ENCODE results near the gene MLANA. TPM values are rescaled to one million over a fixed set of nuclear protein-coding genes. Genes with fewer than 3 reads are reported as not detected.

Gene MLANA
- total and polyA plus RNA-seq, 2 donors (not counting 1 experiment from before 2014, with no cell fraction given) = not detected

- H3K4me2 ChIP-seq (ENCODE audit: extremely low read depth, insufficient read depth, low read length) = no peak overlapping the region
- TF ChIP-seq EZH2 (IDR thresholded peaks at IDR 0.05; ENCODE audit: low read length, missing control alignments) = no peak
- TF ChIP-seq CTCF (conservative IDR thresholded peaks at IDR 0.05 in 1 of 2, IDR thresholded peaks at IDR 0.05 in 1 of 2; ENCODE audit: low read depth in 1 of 2, low read length in 2 of 2) = no peak
- no peak overlapping the region for H3K9ac ChIP-seq (ENCODE audit: insufficient read depth, low read length)
- H3K36me3 ChIP-seq (ENCODE audit: control insufficient read depth, insufficient read depth, low read length) = no peaks in the 10 kb centered on the region
- H3K4me1 ChIP-seq (ENCODE audit: control insufficient read depth, extremely low read depth, insufficient read depth, low read length) = no peaks in the 10 kb centered on the region
- H4K20me1 ChIP-seq (ENCODE audit: control insufficient read depth, extremely low read depth, insufficient read depth, low read length) = no peaks in the 10 kb centered on the region
- H3K9me3 ChIP-seq (ENCODE audit: control insufficient read depth, insufficient read depth, low read depth, low read length) = no peaks in the 10 kb centered on the region
- H2AFZ ChIP-seq (ENCODE audit: low read length) = no peak overlapping the region
- H3K79me2 ChIP-seq (ENCODE audit: control insufficient read depth, insufficient read depth, low read length) = no peaks in the 10 kb centered on the region
- peak in 1 of 2 donors; percentile 2 for DNase-seq (ENCODE audit: low read depth in 2 of 2)
- no peak overlapping the region for H3K4me3 ChIP-seq (replicated peaks in 1 of 4; ENCODE audit: control extremely low read depth in 1 of 4, insufficient read depth in 1 of 4, low read depth in 3 of 4, low read length in 4 of 4)
- no peaks in the 10 kb centered on the region for H3K27me3 ChIP-seq (ENCODE audit: control insufficient read depth, insufficient read depth, low read length)
- H3K27ac ChIP-seq (ENCODE audit: insufficient read depth, low read length) = no peak overlapping the region
Observed at GRCh38 chr9:5884191-5884590, 6.5 kb upstream of the MLANA start.

- Histone ChIP-seq H3K4me1 (ENCODE audit: control insufficient read depth, extremely low read depth, insufficient read depth, low read length) (no peaks in the 10 kb centered on the region), H2AFZ (ENCODE audit: low read length) (no peak overlapping the region), H4K20me1 (ENCODE audit: control insufficient read depth, extremely low read depth, insufficient read depth, low read length) (no peaks in the 10 kb centered on the region), H3K4me3 (replicated peaks in 1 of 4; ENCODE audit: control extremely low read depth in 1 of 4, insufficient read depth in 1 of 4, low read depth in 3 of 4, low read length in 4 of 4) (no peak overlapping the region), H3K36me3 (ENCODE audit: control insufficient read depth, insufficient read depth, low read length) (no peaks in the 10 kb centered on the region), H3K79me2 (ENCODE audit: control insufficient read depth, insufficient read depth, low read length) (no peaks in the 10 kb centered on the region), H3K4me2 (ENCODE audit: extremely low read depth, insufficient read depth, low read length) (no peak overlapping the region), H3K27ac (ENCODE audit: insufficient read depth, low read length) (no peak overlapping the region), H3K9ac (ENCODE audit: insufficient read depth, low read length) (no peak overlapping the region), H3K27me3 (ENCODE audit: control insufficient read depth, insufficient read depth, low read length) (no peaks in the 10 kb centered on the region), H3K9me3 (ENCODE audit: control insufficient read depth, insufficient read depth, low read depth, low read length) (no peaks in the 10 kb centered on the region)
- DNase-seq (ENCODE audit: low read depth in 2 of 2) = peak; percentile 48 to 65
- no peak for TF ChIP-seq EZH2 (IDR thresholded peaks at IDR 0.05; ENCODE audit: low read length, missing control alignments)
- TF ChIP-seq CTCF (conservative IDR thresholded peaks at IDR 0.05 in 1 of 2, IDR thresholded peaks at IDR 0.05 in 1 of 2; ENCODE audit: low read depth in 1 of 2, low read length in 2 of 2) = peak; percentile 94 to 98
Observed at GRCh38 chr9:5886114-5886939, 4.4 kb upstream of the MLANA start.

GRCh38 chr9:5892456-5893133 is 1.9 kb downstream of the MLANA start:
- Histone ChIP-seq H4K20me1 (ENCODE audit: control insufficient read depth, extremely low read depth, insufficient read depth, low read length) (no peaks in the 10 kb centered on the region), H3K36me3 (ENCODE audit: control insufficient read depth, insufficient read depth, low read length) (no peaks in the 10 kb centered on the region), H3K79me2 (ENCODE audit: control insufficient read depth, insufficient read depth, low read length) (no peaks in the 10 kb centered on the region), H3K9ac (ENCODE audit: insufficient read depth, low read length) (no peak overlapping the region), H3K4me1 (ENCODE audit: control insufficient read depth, extremely low read depth, insufficient read depth, low read length) (no peaks in the 10 kb centered on the region), H3K27me3 (ENCODE audit: control insufficient read depth, insufficient read depth, low read length) (no peaks in the 10 kb centered on the region), H3K4me3 (replicated peaks in 1 of 4; ENCODE audit: control extremely low read depth in 1 of 4, insufficient read depth in 1 of 4, low read depth in 3 of 4, low read length in 4 of 4) (no peak overlapping the region), H3K9me3 (ENCODE audit: control insufficient read depth, insufficient read depth, low read depth, low read length) (no peaks in the 10 kb centered on the region), H3K27ac (ENCODE audit: insufficient read depth, low read length) (no peak overlapping the region), H2AFZ (ENCODE audit: low read length) (no peak overlapping the region), H3K4me2 (ENCODE audit: extremely low read depth, insufficient read depth, low read length) (no peak overlapping the region)
- TF ChIP-seq EZH2 (IDR thresholded peaks at IDR 0.05; ENCODE audit: low read length, missing control alignments) (no peak), CTCF (conservative IDR thresholded peaks at IDR 0.05 in 1 of 2, IDR thresholded peaks at IDR 0.05 in 1 of 2; ENCODE audit: low read depth in 1 of 2, low read length in 2 of 2) (no peak)
- DNase-seq (ENCODE audit: low read depth in 2 of 2) = peak in 1 of 2 donors; percentile 4

All from fibroblast of lung (primary cell).